ENCODE data around the gene CTDP1.

The CTDP1 gene

DNA sequence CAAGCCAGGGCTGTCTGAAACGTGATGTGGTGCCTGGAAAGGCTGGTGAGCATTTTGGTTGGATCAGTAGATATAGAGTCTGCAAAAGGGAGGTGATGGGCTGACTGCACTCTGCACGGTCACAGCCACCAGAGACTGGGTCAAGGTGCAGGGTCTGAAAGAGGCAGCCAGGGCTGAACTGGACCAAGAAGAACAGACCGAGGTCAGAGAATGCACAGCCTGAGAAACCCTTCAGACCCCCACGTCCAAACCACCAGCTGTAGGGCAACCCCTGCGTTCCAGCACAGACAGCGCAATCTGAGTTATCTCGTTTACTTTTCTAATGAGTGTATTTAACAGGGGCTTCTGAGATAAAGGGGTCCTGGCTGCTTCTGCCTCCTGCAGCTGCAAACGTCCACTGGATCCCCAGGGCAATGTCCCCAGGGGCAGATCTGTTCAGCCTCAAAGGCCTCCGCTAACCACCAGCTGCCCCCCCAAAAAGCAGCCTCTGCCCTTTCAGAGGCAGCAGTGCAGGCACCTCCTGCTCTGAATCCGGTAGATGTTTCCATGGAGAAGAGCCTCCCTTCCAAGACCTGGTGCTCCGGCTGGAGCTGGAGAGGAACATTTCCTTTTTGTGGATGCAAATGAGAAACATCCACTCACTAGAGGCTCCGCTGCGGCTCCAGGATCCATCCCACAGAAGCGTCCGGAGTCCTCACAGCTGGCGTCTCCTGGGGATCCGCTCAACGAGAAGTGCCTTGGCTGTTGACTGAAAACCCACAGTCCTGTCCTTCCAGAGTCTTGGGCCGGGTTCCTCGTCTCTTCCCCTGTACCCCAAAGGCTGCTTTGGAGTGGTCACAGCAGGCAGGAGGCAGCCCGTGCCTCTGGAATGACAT, 117.2 kb downstream of the CTDP1 start:
- DNase-seq (ENCODE audit: low read depth), result no peak

DNA sequence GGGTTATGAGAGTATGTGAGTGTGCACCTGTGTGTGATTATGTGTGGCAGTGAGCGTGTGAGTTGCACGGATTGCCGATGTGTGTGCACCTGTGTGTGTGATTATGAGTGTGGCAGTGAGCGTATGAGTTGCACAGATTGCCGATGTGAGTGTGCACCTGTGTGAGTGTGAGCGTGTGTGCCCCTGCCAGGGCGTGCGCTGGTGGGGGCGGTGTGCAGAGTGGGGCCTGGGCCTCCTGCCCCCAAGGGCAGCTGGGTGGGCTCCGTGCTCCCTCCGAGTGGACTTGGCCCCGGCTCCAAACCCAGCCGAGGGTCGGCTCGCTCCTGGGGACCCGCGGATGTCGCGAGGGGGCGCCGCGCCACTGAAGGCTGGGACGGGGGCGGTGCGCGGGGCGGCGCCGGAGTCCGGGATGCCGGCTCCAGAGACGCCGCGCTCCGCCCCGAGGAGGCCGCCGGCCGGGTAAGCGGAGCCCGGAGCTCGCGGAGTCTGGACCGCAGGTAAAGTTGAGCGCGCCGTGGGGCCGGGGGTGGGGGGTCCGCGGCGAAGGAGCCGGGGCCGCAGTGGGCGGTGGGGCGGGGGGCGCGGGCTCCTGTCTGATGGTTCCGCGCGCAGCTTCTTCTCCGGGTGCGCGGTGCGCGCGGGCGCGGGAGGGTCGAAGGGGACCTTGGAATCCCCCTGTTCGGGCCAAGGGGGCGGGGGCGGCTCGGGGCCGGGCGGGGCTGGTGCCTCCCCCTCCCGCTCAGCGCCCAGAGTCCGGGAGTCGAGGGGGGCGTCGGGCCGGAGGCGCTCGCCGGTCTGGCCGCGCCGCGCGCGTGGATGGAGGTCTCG, 118.1 kb downstream of the CTDP1 start, which contains the start of gene KCNG2:
Gene KCNG2 (plus strand): TSS at position 421 of the 828 bp plus-strand sequence. CDS start 65,730 bp downstream, outside the sequence.
- DNase-seq (ENCODE audit: low read depth), result no peak

DNA sequence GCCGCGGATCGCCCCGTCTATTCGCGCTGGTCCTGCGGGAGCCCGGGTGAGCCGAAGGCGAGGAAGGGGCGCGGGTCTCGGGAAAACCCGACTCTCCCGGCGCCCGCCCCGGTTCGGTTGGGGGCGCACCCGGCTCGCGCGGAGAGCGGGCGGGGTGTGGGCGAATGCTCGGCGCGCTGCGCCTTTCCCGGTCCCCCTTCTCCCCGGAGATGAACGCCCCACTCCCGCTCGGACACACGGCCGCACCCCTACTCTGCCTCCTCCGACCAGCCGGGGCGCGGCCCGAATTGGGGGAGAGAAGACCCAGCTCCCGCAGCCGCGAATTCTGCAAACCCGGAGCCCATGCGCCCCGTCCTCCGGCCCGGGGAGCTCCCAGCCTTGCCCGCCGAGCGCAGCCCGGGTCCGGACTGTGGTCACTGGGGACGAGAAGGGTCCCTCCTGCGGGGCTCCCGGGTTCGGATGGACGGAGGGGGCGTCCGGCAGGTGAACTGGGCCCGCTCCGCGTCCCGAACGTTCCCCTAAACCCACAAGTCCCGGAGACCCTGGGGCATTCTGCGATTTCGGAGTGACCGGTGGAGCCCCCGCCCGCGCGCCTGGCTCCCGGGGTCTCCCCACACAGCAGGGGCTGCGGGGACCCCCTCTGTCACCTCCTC, 118.9 kb downstream of the CTDP1 start:
- no peak for DNase-seq (ENCODE audit: low read depth)

DNA sequence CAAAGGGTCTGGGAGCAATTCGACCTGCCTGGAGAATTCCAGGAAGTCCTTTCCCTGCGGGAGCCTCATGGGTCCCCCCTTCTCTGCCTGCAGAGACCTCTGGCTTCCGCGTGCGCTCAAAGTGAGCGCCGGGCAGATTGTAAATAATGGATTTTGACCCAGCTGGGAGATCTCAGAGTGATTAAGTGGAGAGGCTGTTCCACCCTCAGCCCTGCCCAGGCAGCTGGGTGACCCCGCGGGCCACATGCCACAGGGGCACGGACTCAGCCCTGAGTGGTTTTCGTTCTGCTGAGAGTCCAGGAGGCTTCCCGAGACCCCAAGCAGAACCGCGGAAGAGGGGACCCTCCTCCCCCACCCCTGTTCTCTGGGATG, 119.4 kb downstream of the CTDP1 start:
- DNase-seq (ENCODE audit: low read depth), result no peak

DNA sequence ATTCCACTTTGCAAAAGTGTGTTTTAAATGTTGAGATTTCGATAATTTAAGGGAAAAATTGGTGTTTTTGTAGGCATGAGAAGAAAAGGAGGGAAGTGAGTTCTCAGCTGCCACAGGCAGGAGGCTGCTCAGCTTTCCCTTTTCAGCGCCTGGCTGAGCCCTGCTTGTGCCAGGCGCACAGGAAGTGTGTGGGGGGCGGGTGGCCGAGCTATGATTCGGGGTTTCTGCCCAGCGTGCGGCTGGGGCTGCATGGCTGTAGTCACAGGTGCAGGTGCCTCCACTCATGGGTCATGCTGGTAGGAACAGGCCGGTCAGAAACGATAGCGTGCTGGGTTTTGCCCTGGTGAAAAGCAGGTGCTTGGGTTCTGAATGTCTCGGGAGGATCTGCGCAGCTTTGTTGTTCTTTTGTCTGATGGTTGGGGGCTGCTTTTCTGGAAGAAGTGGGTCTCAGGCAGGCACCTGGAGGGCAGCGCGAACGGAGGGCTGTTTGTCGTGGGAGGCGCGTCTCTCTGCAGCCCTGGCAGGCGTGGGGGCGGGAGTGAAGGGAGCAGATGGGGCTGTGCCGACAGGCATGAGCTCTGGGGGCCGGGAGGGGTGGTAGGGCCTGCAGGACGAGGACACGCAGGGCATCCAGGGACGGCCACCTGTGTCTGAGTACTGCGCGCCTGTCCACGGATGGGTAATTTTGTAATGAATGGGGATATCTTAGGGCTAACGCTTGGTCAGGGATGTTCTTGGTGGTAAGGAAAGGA, 120.2 kb downstream of the CTDP1 start:
- no peak for DNase-seq (ENCODE audit: low read depth)

DNA sequence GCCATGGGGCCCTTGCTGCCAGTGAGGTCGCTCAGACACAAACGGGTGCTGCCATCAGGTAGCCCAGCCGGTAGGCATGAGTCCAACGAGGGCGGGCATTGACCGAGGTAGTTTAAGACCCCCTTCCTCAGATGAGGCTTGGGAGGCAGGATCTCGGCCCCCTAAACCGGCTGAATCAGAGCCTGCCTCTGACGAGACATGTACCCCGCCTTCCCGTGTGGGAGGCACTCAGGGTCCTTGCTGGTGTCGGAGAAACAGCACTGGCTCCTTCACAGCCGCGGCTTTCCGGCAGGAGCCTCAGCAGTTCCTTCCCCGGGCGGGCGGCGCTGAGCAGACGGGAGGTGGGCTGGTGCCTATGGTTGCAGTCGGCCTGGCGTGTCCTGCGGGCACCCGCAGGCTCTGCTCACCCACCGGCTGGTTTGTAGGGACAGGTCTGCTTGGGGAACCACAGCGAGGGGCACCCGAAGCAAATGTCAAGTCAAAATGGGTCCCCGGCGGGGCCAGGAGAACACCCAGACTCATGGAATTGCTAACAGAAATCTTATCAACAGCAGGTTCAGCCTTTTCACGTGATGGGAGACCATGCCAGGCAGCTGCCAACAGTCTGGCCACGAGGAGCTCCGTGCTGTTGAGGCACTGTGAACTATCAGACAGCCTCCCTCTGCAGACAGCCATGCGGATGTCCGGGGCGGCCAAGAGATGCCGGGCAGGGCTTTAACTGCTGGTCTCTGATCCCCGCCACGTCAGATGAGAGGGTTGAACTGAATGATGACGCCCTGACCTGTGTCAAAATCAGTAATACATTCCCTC, 121.0 kb downstream of the CTDP1 start:
- DNase-seq (ENCODE audit: low read depth), result no peak

DNA sequence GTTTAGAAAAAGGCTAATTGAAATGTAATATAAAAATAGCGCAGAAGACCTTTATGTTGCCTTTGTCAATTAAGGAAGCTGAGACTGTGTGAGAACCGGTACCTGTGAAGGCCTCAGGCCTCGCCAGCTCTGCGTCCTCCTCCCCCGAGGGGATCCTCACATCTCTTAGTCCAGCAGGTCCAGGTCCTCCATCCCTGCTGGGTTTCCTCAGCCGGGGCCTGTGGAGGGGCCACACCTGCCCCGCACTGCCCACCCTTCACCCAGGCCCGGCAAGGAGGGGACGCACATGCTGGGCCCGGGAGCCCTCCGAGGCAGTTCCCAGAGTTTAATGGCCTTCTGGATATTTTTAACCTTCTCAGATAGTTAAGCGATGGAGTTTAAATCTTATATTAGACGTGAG, 121.6 kb downstream of the CTDP1 start:
- DNase-seq (ENCODE audit: low read depth), result no peak

DNA sequence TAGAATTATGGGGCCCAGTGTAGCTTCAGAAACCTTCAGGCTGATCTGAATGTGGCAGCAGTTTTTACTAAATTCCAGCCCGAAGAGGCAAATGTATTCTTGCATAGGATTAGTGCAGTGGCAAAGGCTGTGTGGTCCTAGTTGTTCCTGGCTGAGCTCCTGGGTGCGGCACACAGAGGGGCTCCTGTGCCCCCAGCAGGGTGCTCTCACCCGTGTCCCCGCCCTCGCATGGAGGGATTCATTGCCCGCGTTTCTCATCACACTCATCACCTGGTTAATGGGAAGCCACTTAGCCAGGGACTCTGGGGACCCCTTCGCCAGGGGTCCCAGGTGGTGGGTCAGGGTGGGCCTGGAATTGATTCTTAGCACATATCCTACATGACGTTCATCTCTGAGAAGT, 122.0 kb downstream of the CTDP1 start:
- DNase-seq (ENCODE audit: low read depth), result no peak

DNA sequence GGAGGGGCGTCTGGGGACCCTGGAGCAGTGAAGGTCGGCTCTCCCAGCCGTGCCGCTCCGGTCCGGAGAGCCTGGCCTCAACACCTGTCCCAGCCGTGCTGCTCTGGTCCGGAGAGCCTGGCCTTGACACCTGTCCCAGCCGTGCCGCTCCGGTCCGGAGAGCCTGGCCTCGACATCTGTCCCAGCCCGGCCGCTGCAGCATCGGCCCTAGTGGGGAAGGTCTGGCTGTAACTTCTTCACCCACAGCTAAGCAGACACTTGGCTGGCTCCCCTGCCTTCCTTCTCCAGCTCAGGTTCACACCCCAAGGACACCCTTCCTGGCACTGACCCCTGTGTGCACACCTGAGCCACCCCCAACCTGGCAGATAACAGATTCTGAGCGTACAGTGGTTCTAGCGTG, 122.7 kb downstream of the CTDP1 start:
- no peak for DNase-seq (ENCODE audit: low read depth)

DNA sequence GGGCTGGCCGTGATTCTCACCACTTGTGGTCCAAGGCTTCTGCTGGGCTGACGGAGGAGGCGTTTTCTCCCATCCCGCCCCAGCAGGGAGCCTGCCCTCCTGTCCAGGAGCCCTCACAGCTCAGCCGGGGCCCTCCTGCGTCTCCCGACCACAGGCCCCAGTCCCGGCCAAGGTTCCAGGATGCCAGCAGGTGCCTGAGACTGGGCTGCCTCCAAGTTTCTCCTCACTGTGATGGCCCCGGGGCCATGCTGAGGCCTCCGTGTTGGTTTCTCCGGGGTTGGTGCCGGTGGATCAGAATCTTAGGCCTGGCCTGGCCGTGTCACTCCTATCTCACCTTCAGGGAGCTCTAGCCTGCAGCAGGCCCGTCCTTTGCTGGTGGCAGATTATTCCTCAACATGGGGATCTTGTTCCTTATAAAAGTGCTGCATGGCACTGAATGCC, 124.0 kb downstream of the CTDP1 start:
- DNase-seq (ENCODE audit: low read depth), result no peak
